Thyroid gland (tissue), 4 donors: ENCODE data around the gene DCP1B. TPM values are rescaled to one million over a fixed set of nuclear protein-coding genes. Genes with fewer than 3 reads are reported as not detected.

Source experiments
- DNase-seq, 2 donors: peaks; one replicate each; pipeline ENCODE4 v3.0.0-alpha.2; 2019
- H3K27ac ChIP-seq, 3 donors: fragments of 200-600 bp; sonication (generic); 1 replicate in 2 of 3; 2 replicates in 1 of 3; pipeline ENCODE4 v1.5.1; 2016 to 2019; ENCODE audit warnings: mild to moderate bottlenecking in 1 of 3, moderate library complexity in 1 of 3
- H3K27me3 ChIP-seq: fragments of 200-600 bp; sonication (generic); one replicate; pipeline ENCODE4 v1.5.1; 2019
- H3K36me3 ChIP-seq, 2 donors: fragments of 200-600 bp; sonication (generic); one replicate each; pipeline ENCODE4 v1.5.1; 2016 to 2019
- H3K4me1 ChIP-seq, 2 donors: fragments of 200-600 bp; sonication (generic); one replicate each; pipeline ENCODE4 v1.5.1; 2017 to 2019
- H3K4me3 ChIP-seq, 3 donors: fragments of 200-600 bp; sonication (generic); replicated peaks in 1 of 3; 1 replicate in 2 of 3; 2 replicates in 1 of 3; pipeline ENCODE4 v1.5.1; 2016; ENCODE audit warnings: mild to moderate bottlenecking in 1 of 3
- H3K9me3 ChIP-seq: fragments of 200-600 bp; sonication (generic); one replicate; pipeline ENCODE4 v1.5.1; 2017
- CTCF ChIP-seq, 6 experiments: fragments of 200-600 bp in 3 of 6; fragments of 450-650 bp in 3 of 6; sonication (generic) in 3 of 6; IDR thresholded peaks; one replicate each; pipeline ENCODE4 v1.5.1; 2016 to 2019; ENCODE audit warnings: antibody characterized with exemption in 6 of 6, mild to moderate bottlenecking in 2 of 6, inconsistent platforms in 1 of 6, moderate library complexity in 1 of 6
- POLR2A ChIP-seq, 2 donors: fragments of 450-650 bp; IDR thresholded peaks; one replicate each; pipeline ENCODE4 v1.6.1; 2017; ENCODE audit warnings: antibody characterized with exemption in 2 of 2, mild to moderate bottlenecking in 2 of 2, moderate library complexity in 1 of 2
- WGBS, 2 donors: methylation state at CpG; one replicate each; pipeline ENCODE4 v1.1.5; 2017; 5-methylcytosine and 5-hydroxymethylcytosine counted together
- intact Hi-C: fragments of 100-400 bp; cut with DNase I; formaldehyde crosslinking; loops from one replicate; pipeline ENCODE4 v1.15.1; 2023
- total RNA-seq, 4 donors: library from RNA; depleted of rRNA; stranded (reverse); fragments of >200 nt; gene quantifications; one replicate each; pipeline ENCODE4 v1.2.3, GENCODE V29; 2016

DCP1B gene
- total RNA-seq, 4 donors from 2014 or later: 20.1 to 22.9 (median 21.1) TPM

- H3K36me3 ChIP-seq: peaks cover 0 to 3% of the 10 kb centered on the region in 2 donors
- DNase-seq: peak; percentile 92
- peaks cover 22 to 44% of the 10 kb centered on the region in 2 donors for H3K4me1 ChIP-seq
- H3K27ac ChIP-seq: peak overlapping the region; percentile 54 to 57 (median 55)
- no peaks in the 10 kb centered on the region for H3K27me3 ChIP-seq
- TF ChIP-seq POLR2A (IDR thresholded peaks at IDR 0.05) (no peak), CTCF (IDR thresholded peaks at IDR 0.05) (no peak)
- H3K9me3 ChIP-seq: no peaks in the 10 kb centered on the region
- 58 to 66% methylated on average over 25 of the region's 25 CpGs for WGBS, 2 donors
- intact Hi-C loops: loop anchor here (5.0 kb wide), 1 partner anchor 284 kb away; no protein-coding TSS in a partner anchor
- H3K4me3 ChIP-seq: no peak overlapping the region
Observed at GRCh38 chr12:1936406-1937320, 67.6 kb downstream of the DCP1B start.

- Histone ChIP-seq H3K9me3 (no peaks in the 10 kb centered on the region), H3K27me3 (no peaks in the 10 kb centered on the region), H3K4me3 (no peak overlapping the region), H3K27ac (peak overlapping the region; percentile 16 to 57 (median 55)), H3K4me1 (peaks cover 22 to 44% of the 10 kb centered on the region in 2 donors), H3K36me3 (peaks cover 0 to 3% of the 10 kb centered on the region in 2 donors)
- WGBS, 2 donors: 82 to 86% methylated on average over 15 to 21 of the region's 21 CpGs
- DNase-seq: no peak
- TF ChIP-seq POLR2A (IDR thresholded peaks at IDR 0.05): no peak
- TF ChIP-seq CTCF (IDR thresholded peaks at IDR 0.05): no peak
- intact Hi-C loops: loop anchor here (5.0 kb wide), 1 partner anchor 284 kb away; no protein-coding TSS in a partner anchor
Observed at GRCh38 chr12:1935700-1936378, 68.4 kb downstream of the DCP1B start.

- Histone ChIP-seq H3K4me3 (no peak overlapping the region), H3K9me3 (no peaks in the 10 kb centered on the region), H3K36me3 (no peaks in the 10 kb centered on the region), H3K4me1 (peaks cover 22 to 44% of the 10 kb centered on the region in 2 donors), H3K27me3 (no peaks in the 10 kb centered on the region), H3K27ac (no peak overlapping the region)
- 92 to 95% methylated on average over 10 of the region's 10 CpGs for WGBS, 2 donors
- intact Hi-C loops: loop anchor here (5.0 kb wide), 1 partner anchor 283 kb away; no protein-coding TSS in a partner anchor
- TF ChIP-seq CTCF (IDR thresholded peaks at IDR 0.05) (no peak), POLR2A (IDR thresholded peaks at IDR 0.05) (no peak)
- DNase-seq: no peak
Observed at GRCh38 chr12:1935242-1935641, 69.0 kb downstream of the DCP1B start.

GRCh38 chr12:1934831-1935230 lies 69.4 kb downstream of the DCP1B start:
- Histone ChIP-seq H3K9me3 (no peaks in the 10 kb centered on the region), H3K4me1 (peaks cover 21 to 42% of the 10 kb centered on the region in 2 donors), H3K4me3 (no peak overlapping the region), H3K27me3 (no peaks in the 10 kb centered on the region), H3K27ac (no peak overlapping the region), H3K36me3 (no peaks in the 10 kb centered on the region)
- intact Hi-C loops: loop anchor here (5.0 kb wide), 1 partner anchor 283 kb away; no protein-coding TSS in a partner anchor
- no peak for DNase-seq
- WGBS, 2 donors: 86 to 93% methylated on average over 12 of the region's 12 CpGs
- TF ChIP-seq POLR2A (IDR thresholded peaks at IDR 0.05): no peak
- TF ChIP-seq CTCF (IDR thresholded peaks at IDR 0.05): no peak
